ENCODE measurements around the gene C1orf167. TPM values are rescaled to one million over a fixed set of nuclear protein-coding genes. Genes with fewer than 3 reads are reported as not detected.
"Not testable (repeated sequence)": the region's sequence is repeated elsewhere in the genome, so short reads cannot be mapped to it uniquely, and the experiment has no call there.

The C1orf167 gene
- total RNA-seq, 1 donor from 2014 or later, result not detected

GRCh38 chr1:11799896-11800295 is 37.9 kb downstream of the C1orf167 start:
- H3K36me3 ChIP-seq, result peaks cover 0 to 44% of the 10 kb centered on the region in 2 donors
- DNase-seq (ENCODE audit: extremely low spot score in 2 of 2), result no peak
- H3K4me1 ChIP-seq, result peaks cover 48% of the 10 kb centered on the region
- no peak overlapping the region for H3K27ac ChIP-seq
- no peak for TF ChIP-seq POLR2AphosphoS5 (IDR thresholded peaks at IDR 0.05; ENCODE audit: insufficient read depth in 1 of 2, low read depth in 1 of 2)
- no peak for TF ChIP-seq CTCF (IDR thresholded peaks at IDR 0.05)
- no peak for TF ChIP-seq POLR2A (IDR thresholded peaks at IDR 0.05)
- H3K27me3 ChIP-seq, result no peaks in the 10 kb centered on the region
- intact Hi-C loops (cut with DNase I), result loop anchor here (5.0 kb wide), 1 partner anchor 58 kb away; no protein-coding TSS in a partner anchor
- no peak overlapping the region for H3K4me3 ChIP-seq
- H3K9me3 ChIP-seq, result no peaks in the 10 kb centered on the region

GRCh38 chr1:11800391-11800755 is 38.4 kb downstream of the C1orf167 start:
- no peak for DNase-seq (ENCODE audit: extremely low spot score in 2 of 2)
- Histone ChIP-seq H3K36me3 (peaks cover 0 to 39% of the 10 kb centered on the region in 2 donors), H3K27ac (no peak overlapping the region), H3K9me3 (no peaks in the 10 kb centered on the region), H3K27me3 (no peaks in the 10 kb centered on the region), H3K4me3 (no peak overlapping the region), H3K4me1 (peaks cover 52% of the 10 kb centered on the region)
- TF ChIP-seq POLR2AphosphoS5 (IDR thresholded peaks at IDR 0.05; ENCODE audit: insufficient read depth in 1 of 2, low read depth in 1 of 2), result no peak
- no peak for TF ChIP-seq POLR2A (IDR thresholded peaks at IDR 0.05)
- no peak for TF ChIP-seq CTCF (IDR thresholded peaks at IDR 0.05)
- intact Hi-C loops (cut with DNase I), result loop anchor here (5.0 kb wide), 1 partner anchor 58 kb away; no protein-coding TSS in a partner anchor

- TF ChIP-seq POLR2AphosphoS5 (IDR thresholded peaks at IDR 0.05; ENCODE audit: insufficient read depth in 1 of 2, low read depth in 1 of 2) (no peak), CTCF (IDR thresholded peaks at IDR 0.05) (no peak), POLR2A (IDR thresholded peaks at IDR 0.05) (no peak)
- Histone ChIP-seq H3K36me3 (peaks cover 0 to 34% of the 10 kb centered on the region in 2 donors), H3K9me3 (no peaks in the 10 kb centered on the region), H3K27me3 (no peaks in the 10 kb centered on the region), H3K4me1 (peaks cover 53% of the 10 kb centered on the region), H3K4me3 (no peak overlapping the region), H3K27ac (peak overlapping the region; percentile 100)
- intact Hi-C loops (cut with DNase I), result loop anchor here (5.0 kb wide), 1 partner anchor 59 kb away; no protein-coding TSS in a partner anchor
- no peak for DNase-seq (ENCODE audit: extremely low spot score in 2 of 2)
Observed at GRCh38 chr1:11800756-11801433, 38.9 kb downstream of the C1orf167 start.

GRCh38 chr1:11802616-11802972 is 40.6 kb downstream of the C1orf167 start:
- no peak for DNase-seq (ENCODE audit: extremely low spot score in 2 of 2)
- Histone ChIP-seq H3K27me3 (no peaks in the 10 kb centered on the region), H3K4me1 (peaks cover 60% of the 10 kb centered on the region), H3K36me3 (peaks cover 0 to 24% of the 10 kb centered on the region in 2 donors), H3K4me3 (peak overlapping the region; percentile 52 to 56), H3K9me3 (no peaks in the 10 kb centered on the region), H3K27ac (peak overlapping the region; percentile 100)
- intact Hi-C loops (cut with DNase I), result loop anchor here (1.0 to 5.0 kb wide), 2 partner anchors 60 to 148 kb away; partner anchors contain the start of genes FBXO2 and FBXO44
- TF ChIP-seq POLR2AphosphoS5 (IDR thresholded peaks at IDR 0.05; ENCODE audit: insufficient read depth in 1 of 2, low read depth in 1 of 2), result no peak
- peak in 1 of 2 donors; percentile 20 for TF ChIP-seq POLR2A (IDR thresholded peaks at IDR 0.05)

DNA sequence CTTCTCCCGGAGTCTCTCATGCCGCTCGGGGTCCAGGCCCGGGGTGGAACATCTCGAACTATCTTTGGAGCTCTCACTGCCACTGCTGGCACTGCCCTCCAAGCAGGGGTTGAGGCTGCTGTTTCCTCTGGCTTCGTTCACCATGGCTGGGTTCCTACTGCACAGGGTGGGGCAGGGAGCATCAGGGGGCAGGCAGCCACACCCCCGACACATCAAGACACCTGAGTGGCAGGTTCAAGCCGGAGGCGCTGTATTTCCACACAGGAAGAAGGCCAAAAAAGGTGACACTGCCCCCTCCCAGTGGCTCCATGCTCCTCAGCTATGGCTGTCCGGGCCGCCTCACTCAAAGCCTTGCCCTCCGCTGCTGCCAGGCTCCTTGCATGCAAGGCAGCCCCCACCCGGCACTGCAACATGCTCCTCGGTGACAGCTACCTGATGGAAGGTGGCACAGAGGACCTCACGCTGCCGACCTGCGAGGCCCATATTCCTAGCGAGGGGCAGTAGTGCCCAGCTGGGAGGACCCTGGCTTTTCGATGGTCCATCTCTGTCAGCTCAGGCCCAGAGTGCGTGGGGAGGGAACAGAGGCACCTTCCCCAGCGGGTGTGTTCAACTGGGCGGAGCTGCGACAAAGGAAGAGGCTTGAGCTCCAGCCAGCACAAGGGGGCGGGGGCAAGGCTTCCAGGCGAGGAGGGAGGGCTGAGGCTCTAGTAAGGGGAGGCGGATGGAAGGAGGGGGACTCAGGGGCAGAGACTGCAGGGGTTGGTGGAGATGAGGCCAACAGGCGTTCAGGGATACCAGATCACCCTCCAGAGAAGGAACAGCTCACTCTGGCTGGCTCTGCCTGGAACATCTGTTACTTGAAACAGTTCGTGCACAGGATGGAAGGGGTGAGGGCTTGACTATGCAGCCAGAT is 41.2 kb downstream of the C1orf167 start:
- intact Hi-C loops (cut with DNase I), result loop anchor here (1.0 to 5.0 kb wide), 2 partner anchors 61 to 149 kb away; partner anchors contain the start of genes FBXO2 and FBXO44
- H3K9me3 ChIP-seq, result no peaks in the 10 kb centered on the region
- peaks cover 63% of the 10 kb centered on the region for H3K4me1 ChIP-seq
- H3K36me3 ChIP-seq, result peaks cover 0 to 24% of the 10 kb centered on the region in 2 donors
- H3K27me3 ChIP-seq, result no peaks in the 10 kb centered on the region
- TF ChIP-seq POLR2A (IDR thresholded peaks at IDR 0.05), result peak in 1 of 2 donors; percentile 64
- no peak for TF ChIP-seq CTCF (IDR thresholded peaks at IDR 0.05)
- TF ChIP-seq POLR2AphosphoS5 (IDR thresholded peaks at IDR 0.05; ENCODE audit: insufficient read depth in 1 of 2, low read depth in 1 of 2), result peak; percentile 72 to 95
- peak overlapping the region; percentile 100 for H3K27ac ChIP-seq
- H3K4me3 ChIP-seq, result peak overlapping the region; percentile 52 to 56
- DNase-seq (ENCODE audit: extremely low spot score in 2 of 2), result no peak

DNA sequence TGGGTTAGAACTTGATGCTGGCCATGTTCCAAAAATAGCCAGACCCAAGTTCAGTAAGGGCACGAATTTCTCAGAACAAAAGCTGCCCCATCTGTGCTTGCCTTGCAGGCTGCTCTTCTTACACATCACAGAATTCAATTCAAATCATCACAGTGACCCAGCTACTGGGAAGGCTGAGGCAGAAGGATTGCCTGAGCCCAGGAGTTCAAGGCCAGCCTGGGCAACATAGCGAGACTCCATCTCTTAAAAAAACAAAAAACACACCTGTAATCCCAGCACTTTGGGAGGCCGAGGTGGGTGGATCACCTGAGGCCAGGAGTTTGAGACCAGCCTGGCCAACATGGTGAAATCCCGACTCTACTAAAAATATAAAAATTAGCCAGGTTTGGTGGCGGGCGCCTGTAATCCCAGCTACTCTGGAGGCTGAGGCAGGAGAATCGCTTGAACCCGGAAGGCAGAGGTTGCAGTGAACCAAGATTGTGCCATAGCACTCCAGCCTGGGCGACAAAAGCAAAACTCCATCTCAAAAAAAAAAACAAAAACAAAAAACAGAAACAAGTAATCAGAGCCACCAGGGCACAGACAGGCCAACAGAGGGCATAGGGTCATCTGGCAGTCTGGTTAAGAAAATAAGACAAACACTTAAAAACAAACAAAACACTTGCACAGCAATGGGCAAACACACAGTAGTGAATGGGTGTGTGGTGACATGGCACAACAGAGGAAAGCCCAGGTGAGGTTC is 42.1 kb downstream of the C1orf167 start:
- Histone ChIP-seq H3K4me3 (peak overlapping the region; percentile 56 to 95), H3K36me3 (peaks cover 0 to 21% of the 10 kb centered on the region in 2 donors), H3K27ac (peak overlapping the region; percentile 100), H3K4me1 (peaks cover 71% of the 10 kb centered on the region)
- not testable (repeated sequence) for H3K27me3 ChIP-seq; DNase-seq (ENCODE audit: extremely low spot score in 2 of 2); H3K9me3 ChIP-seq
- intact Hi-C loops (cut with DNase I), result loop anchor here (5.0 kb wide), 1 partner anchor 62 kb away; no protein-coding TSS in a partner anchor
